NCI-H345 treated with DMSO at 0.1 percent for 48 hours (cell line): Measurements from ENCODE around the gene ZNF181.

ENCODE experiments used
- DNase-seq: peaks from one replicate; lab custom pipeline; 2025; ENCODE audit not compliant: unreplicated experiment; lab: John Stamatoyannopoulos, UW

ZNF181 gene

GRCh38 chr19:34757441-34757840, 23.4 kb downstream of the ZNF181 start:
- no peak for DNase-seq

GRCh38 chr19:34759218-34759917, 25.3 kb downstream of the ZNF181 start:
- no peak for DNase-seq

GRCh38 chr19:34766386-34766785, 32.3 kb downstream of the ZNF181 start:
- no peak for DNase-seq

GRCh38 chr19:34767951-34768350, 33.9 kb downstream of the ZNF181 start:
- DNase-seq = no peak

GRCh38 chr19:34772697-34773554, 38.9 kb downstream of the ZNF181 start, which contains the start of gene ZNF599:
ZNF599 (minus strand) TSS chr19:34773215; CDS start chr19:34772841, 374 bp downstream.
- peak; percentile 98 for DNase-seq

GRCh38 chr19:34773555-34773864, 39.5 kb downstream of the ZNF181 start:
- DNase-seq = no peak

GRCh38 chr19:34774857-34775256, 40.8 kb downstream of the ZNF181 start:
- DNase-seq = no peak

GRCh38 chr19:34778342-34778741, 44.3 kb downstream of the ZNF181 start:
- no peak for DNase-seq

- no peak for DNase-seq
Measured at GRCh38 chr19:34779652-34780051, 45.6 kb downstream of the ZNF181 start.

- no peak for DNase-seq
Measured at GRCh38 chr19:34786236-34786635, 52.2 kb downstream of the ZNF181 start.

- no peak for DNase-seq
Measured at GRCh38 chr19:34787059-34787824, 53.2 kb downstream of the ZNF181 start.

- no peak for DNase-seq
Measured at GRCh38 chr19:34788074-34788473, 54.0 kb downstream of the ZNF181 start.

GRCh38 chr19:34793565-34793964, 59.5 kb downstream of the ZNF181 start:
- no peak for DNase-seq

- no peak for DNase-seq
Measured at GRCh38 chr19:34794066-34794960, 60.3 kb downstream of the ZNF181 start.
